HEK293T (cell line): Measurements from ENCODE around the gene POGLUT3.

ENCODE experiments used
- CTCF ChIA-PET: fragments of 350-600 bp; formaldehyde crosslinking; extraction: SDS; loops from one replicate; lab custom pipeline; 2021; ENCODE audit warnings: antibody characterized with exemption, inconsistent platforms; lab: Yijun Ruan, JAX
- POLR2A ChIA-PET: fragments of 350-600 bp; formaldehyde crosslinking; extraction: SDS; loops from one replicate; lab custom pipeline; 2020; ENCODE audit warnings: antibody characterized with exemption, inconsistent platforms; lab: Yijun Ruan, JAX
- DNase-seq: peaks from one replicate; pipeline ENCODE4 v3.0.0; 2012; ENCODE audit warnings: mixed read lengths; ENCODE audit errors: extremely low spot score
- ARNT ChIP-seq: fragments of 450-650 bp; IDR thresholded peaks from 2 replicates; pipeline ENCODE4 v1.6.1; 2017; ENCODE audit warnings: mild to moderate bottlenecking
- BHLHE40 ChIP-seq: fragments of 450-650 bp; IDR thresholded peaks from 2 replicates; pipeline ENCODE4 v1.6.1; 2016; ENCODE audit warnings: mild to moderate bottlenecking, moderate library complexity, borderline replicate concordance
- CTBP1 ChIP-seq: fragments of 450-650 bp; IDR thresholded peaks from 2 replicates; pipeline ENCODE4 v1.6.1; 2016; ENCODE audit warnings: borderline replicate concordance
- ELF4 ChIP-seq: fragments of 450-650 bp; IDR thresholded peaks from 2 replicates; pipeline ENCODE4 v1.6.1; 2017; ENCODE audit warnings: antibody characterized with exemption
- FOXA1 ChIP-seq: fragments of 450-650 bp; IDR thresholded peaks from 2 replicates; pipeline ENCODE4 v1.6.1; 2016; ENCODE audit warnings: mild to moderate bottlenecking
- FOXK2 ChIP-seq: fragments of 450-650 bp; IDR thresholded peaks from 2 replicates; pipeline ENCODE4 v1.6.1; 2016; ENCODE audit warnings: mild to moderate bottlenecking
- FOXM1 ChIP-seq: fragments of 450-650 bp; IDR thresholded peaks from 2 replicates; pipeline ENCODE4 v1.6.1; 2017; ENCODE audit warnings: mild to moderate bottlenecking, borderline replicate concordance
- HDGF ChIP-seq: fragments of 450-650 bp; IDR thresholded peaks from 2 replicates; pipeline ENCODE4 v1.6.1; 2017; ENCODE audit warnings: antibody characterized with exemption, borderline replicate concordance
- L3MBTL2 ChIP-seq: fragments of 450-650 bp; conservative IDR thresholded peaks from 2 replicates; pipeline ENCODE4 v1.6.1; 2016; ENCODE audit warnings: mild to moderate bottlenecking
- LEF1 ChIP-seq: fragments of 450-650 bp; IDR thresholded peaks from 2 replicates; pipeline ENCODE4 v1.6.1; 2017; ENCODE audit warnings: mild to moderate bottlenecking, borderline replicate concordance
- NFRKB ChIP-seq: fragments of 450-650 bp; IDR thresholded peaks from 2 replicates; pipeline ENCODE4 v1.6.1; 2016; ENCODE audit warnings: mild to moderate bottlenecking, moderate library complexity
- SP1 ChIP-seq: fragments of 450-650 bp; IDR thresholded peaks from 2 replicates; pipeline ENCODE4 v1.6.1; 2017
- SUZ12 ChIP-seq: fragments of 450-650 bp; IDR thresholded peaks from 2 replicates; pipeline ENCODE4 v1.6.1; 2016; ENCODE audit warnings: mild to moderate bottlenecking
- TARDBP ChIP-seq: fragments of 450-650 bp; IDR thresholded peaks from 2 replicates; pipeline ENCODE4 v1.6.1; 2016
- ZNF384 ChIP-seq: fragments of 450-650 bp; IDR thresholded peaks from 2 replicates; pipeline ENCODE4 v1.6.1; 2016
- TF ChIP-seq, protein P1 (sequence below): fragments of 450-650 bp; IDR thresholded peaks from 2 replicates; pipeline ENCODE4 v1.6.1; 2016

The POGLUT3 gene

DNA sequence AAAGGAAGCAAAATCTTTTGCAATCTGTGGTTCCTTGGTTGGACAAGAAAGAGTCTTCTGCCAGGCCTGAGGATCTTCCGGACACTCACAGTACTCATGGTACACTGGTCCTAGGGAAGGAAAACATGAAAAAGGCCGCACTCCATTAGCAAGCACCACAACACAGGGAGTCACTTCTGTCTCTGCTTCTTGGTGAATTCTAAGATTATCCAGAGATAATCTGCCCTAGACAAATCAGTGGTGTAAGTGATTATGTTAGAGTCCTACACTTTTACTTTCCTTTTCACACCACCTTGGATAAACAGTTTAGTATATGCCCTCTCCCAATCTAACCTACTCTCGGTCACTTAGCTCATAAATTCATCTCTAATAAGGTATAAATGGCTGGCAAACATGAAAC, 11.9 kb downstream of the POGLUT3 start:
- POLR2A ChIA-PET = no interaction called here
- TF ChIP-seq CTBP1 = no peak
- TF ChIP-seq L3MBTL2 = no peak
- TF ChIP-seq LEF1 = no peak
- TF ChIP-seq ELF4 = no peak
- no peak for TF ChIP-seq BHLHE40
- no peak for TF ChIP-seq ARNT
- no peak for TF ChIP-seq ZNF384
- TF ChIP-seq NFRKB = no peak
- TF ChIP-seq FOXM1 = no peak
- TF ChIP-seq SUZ12 = no peak
- no peak for TF ChIP-seq SP1
- TF ChIP-seq, protein P1, sequence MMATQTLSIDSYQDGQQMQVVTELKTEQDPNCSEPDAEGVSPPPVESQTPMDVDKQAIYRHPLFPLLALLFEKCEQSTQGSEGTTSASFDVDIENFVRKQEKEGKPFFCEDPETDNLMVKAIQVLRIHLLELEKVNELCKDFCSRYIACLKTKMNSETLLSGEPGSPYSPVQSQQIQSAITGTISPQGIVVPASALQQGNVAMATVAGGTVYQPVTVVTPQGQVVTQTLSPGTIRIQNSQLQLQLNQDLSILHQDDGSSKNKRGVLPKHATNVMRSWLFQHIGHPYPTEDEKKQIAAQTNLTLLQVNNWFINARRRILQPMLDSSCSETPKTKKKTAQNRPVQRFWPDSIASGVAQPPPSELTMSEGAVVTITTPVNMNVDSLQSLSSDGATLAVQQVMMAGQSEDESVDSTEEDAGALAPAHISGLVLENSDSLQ = no peak
- TF ChIP-seq FOXK2 = no peak
- TF ChIP-seq TARDBP = no peak
- CTCF ChIA-PET = interaction anchor here (0.7 kb wide), 1 partner anchor 325 kb away, joined by 3 read pairs; no protein-coding TSS in a partner anchor
- DNase-seq = no peak

DNA sequence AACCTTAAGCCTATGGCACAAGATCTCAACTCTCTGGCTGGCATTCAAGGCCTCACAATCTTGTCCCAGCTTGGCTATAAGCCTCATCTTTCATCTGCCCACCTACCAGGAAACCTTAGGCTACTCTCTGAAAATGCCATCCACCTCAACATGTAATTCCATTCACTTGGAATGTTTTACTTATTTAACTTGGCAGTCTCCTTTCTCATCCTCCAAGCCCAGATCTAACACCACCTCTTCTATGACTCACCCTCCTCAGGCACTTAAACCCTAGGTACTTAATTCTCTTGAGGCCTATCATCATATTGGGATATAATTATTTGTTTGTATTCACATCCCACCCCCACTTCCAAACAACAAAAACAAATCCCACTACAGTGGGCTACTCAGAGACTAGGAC, 15.0 kb downstream of the POGLUT3 start:
- POLR2A ChIA-PET = no interaction called here
- CTCF ChIA-PET = no interaction called here
- TF ChIP-seq NFRKB (no peak), CTBP1 (no peak), BHLHE40 (no peak), SUZ12 (no peak), LEF1 (no peak), L3MBTL2 (no peak), FOXM1 (no peak), ZNF384 (no peak), ARNT (no peak), FOXA1 (no peak), TARDBP (no peak), FOXK2 (no peak), SP1 (no peak), ELF4 (no peak), HDGF (no peak)
- TF ChIP-seq, protein P1 = no peak
- DNase-seq = no peak

DNA sequence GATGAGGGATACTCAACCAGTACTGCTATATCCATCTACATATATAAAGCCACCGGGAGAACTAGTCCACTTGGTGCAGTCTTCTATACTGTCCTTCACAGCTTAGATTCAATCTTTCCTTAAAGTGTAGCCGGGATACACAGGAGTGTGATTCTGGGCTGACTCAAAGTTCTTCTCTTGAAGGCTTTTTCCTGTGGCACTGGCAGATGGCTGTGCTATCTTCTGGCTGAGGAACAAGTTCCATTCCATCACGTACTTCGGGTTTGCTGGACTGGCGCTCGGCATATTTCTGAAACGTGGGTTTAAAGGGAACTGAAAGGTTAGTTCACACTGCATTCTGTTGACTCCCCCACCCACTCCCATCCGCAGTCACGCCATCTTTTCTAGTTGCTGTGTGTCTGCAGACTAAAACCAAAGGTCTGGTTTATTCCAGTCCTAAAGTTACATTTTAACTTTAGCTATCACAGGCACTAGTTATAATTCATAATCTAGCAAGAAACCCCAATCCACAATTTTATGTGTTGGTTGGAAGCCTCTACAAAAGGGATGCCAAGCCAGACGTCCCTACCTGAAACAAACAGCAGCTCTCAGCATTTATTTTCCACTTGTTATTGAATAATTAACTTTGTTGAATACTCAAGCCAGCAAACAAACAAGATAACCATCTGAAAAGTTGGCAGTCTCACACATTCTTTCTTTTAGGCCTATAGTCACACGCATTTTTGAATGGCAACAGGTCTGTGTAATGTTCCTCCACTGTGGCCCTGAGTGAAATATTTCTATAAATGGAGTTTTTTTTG, 23.3 kb downstream of the POGLUT3 start:
- TF ChIP-seq HDGF (no peak), TARDBP (no peak)
- ChIA-PET CTCF (no interaction called here), POLR2A (interaction anchor here (0.9 kb wide), 1 partner anchor 23 kb away, joined by 3 read pairs; the partner anchor contains the start of gene POGLUT3)
- DNase-seq = no peak

DNA sequence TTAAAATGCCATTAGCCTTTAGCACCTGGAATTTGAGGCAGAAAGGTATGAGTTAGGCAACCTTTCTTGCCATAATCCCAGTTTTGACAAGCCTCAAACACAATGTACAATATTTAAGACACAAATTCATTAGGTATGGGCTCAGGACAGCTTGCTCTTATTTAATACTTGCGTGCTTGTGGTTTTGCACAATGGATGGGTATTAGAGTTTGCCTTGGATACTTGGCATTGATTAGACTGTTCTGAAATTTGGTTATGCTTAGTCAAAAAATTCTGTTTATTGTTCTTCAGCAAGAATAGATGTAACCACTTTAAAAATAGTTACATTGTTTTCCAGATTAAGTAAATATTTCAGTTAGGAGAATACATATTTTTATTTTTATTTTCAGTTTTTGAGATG, 25.5 kb downstream of the POGLUT3 start:
- no peak for DNase-seq
- ChIA-PET CTCF (no interaction called here), POLR2A (no interaction called here)
- TF ChIP-seq BHLHE40 (no peak), NFRKB (no peak), TARDBP (no peak), FOXM1 (no peak), ELF4 (no peak)

DNA sequence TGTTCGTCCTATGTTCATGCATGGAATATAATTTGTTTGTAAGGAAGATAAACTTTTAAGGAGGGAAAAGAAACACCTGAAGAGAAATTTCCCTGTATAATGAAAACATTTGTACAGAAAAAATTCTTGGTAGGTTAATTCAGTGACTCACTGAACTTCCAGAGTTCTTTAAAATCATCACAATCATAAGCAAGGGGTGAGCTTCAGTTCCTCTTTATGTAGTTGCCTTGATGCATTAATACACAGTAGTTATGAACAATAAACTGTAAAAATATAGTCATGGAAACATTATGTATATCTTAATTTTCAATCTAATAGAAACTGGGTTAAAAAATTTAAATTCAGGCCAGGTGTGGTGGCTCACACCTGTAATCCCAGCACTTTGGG, 29.7 kb downstream of the POGLUT3 start:
- CTCF ChIA-PET = no interaction called here
- POLR2A ChIA-PET = interaction anchor here (0.6 to 0.9 kb wide), 2 partner anchors 29 to 39 kb away, joined by 3 read pairs; no protein-coding TSS in a partner anchor
- DNase-seq = no peak
- TF ChIP-seq FOXK2 (no peak), SP1 (no peak), BHLHE40 (no peak), TARDBP (no peak), ELF4 (no peak), FOXA1 (no peak)
- TF ChIP-seq, protein P1 = no peak

DNA sequence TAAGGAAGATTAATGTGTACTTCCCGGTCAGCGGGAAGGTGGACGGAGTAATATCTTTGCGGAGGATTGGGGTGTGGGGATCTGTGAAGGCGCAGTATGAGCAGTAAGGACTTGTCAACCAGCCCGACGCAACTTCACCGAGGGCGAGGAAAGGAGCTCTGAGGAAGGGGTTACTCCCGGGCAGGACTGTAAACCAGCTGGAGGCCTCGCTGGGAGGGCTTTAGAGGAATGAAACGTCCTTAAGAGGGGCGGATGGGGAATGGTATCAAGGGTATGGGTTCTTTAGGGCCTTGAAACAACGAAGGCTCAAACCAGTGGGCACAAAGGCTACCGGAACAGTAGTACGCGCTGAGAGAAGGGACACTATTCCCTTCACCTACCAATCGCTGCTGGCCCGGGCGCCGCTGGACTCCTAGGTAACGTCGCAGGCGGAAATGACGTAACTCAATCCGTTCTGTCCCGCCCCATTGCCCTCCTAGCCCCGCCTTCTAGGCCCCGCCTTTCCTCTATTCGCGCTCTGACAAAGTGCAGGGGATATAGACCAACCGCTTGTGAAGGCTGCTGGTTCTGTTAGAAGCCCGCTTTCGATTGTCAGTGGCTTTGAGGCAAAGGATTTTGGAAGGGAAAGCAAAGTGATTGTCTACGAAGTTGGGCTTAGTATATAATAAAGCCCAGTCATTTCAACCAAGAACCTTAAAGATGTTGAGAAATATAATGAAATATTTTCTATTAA, 30.9 kb downstream of the POGLUT3 start, which contains the start of gene C11orf65:
Gene C11orf65 (minus strand): TSS at position 439 of the 733 bp plus-strand sequence. CDS start 5,970 bp downstream, outside the sequence.
- ChIA-PET CTCF (interaction anchor here (0.6 kb wide), 1 partner anchor 175 kb away, joined by 3 read pairs; no protein-coding TSS in a partner anchor), POLR2A (interaction anchor here (0.6 to 1.6 kb wide), 9 partner anchors 13 to 244 kb away, joined by 3 to 8 read pairs (median 3); partner anchors contain the start of genes ATM and POGLUT3)
- DNase-seq = peak; percentile 95
- TF ChIP-seq ELF4 = peak; percentile 31; the same call in 1 of the 2 replicates
- no peak for TF ChIP-seq SUZ12
